MM.1S (cell line): Measurements from ENCODE around the gene MBP.

Source experiments
- EZH2 ChIP-seq: fragments of 300-600 bp; sonication (generic); optimal IDR thresholded peaks from 2 replicates; pipeline ENCODE3; 2017; ENCODE audit warnings: low read depth, mild to moderate bottlenecking, antibody characterized with exemption, low read length, mixed read lengths
- EZH2phosphoT487 ChIP-seq: fragments of 300-600 bp; sonication (generic); IDR thresholded peaks from 2 replicates; pipeline ENCODE4 v1.6.1; 2018; ENCODE audit warnings: antibody characterized with exemption, low read length

DNA sequence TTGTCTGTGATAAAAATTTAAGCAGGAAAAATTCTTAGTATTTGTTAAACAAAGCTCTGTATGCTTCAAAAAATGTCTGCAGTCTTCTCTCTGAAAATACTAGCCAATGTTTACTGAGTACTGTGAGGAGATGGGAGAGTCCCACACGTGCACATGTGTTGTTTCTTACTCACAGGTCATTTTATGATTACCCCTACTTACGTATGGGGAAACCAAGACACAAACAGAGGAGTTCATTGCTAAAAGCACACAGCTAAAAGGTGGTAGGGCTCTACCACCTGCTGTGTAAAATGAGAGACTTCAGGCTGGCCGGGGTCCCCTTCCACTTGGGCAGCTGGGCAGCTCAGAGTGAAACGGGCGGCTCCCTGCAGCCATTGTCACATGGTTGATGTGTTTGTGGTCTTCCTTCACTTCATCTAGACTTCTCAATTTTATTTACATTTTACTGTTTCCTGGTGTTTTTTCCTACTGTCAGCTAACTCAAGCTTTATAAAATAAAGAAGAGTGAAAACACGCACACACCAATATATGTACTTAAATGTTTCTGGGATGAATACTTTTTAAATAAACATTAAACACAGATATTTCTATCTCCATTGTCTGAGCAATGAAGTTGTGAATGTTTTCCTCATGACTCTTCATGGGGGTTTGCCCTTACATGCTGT is 71.2 kb downstream of the MBP start:
- TF ChIP-seq EZH2phosphoT487 (no peak), EZH2 (no peak)
